ENCODE measurements around the gene ATG16L1. TPM values are rescaled to one million over a fixed set of nuclear protein-coding genes. Genes with fewer than 3 reads are reported as not detected.

ATG16L1 gene
- total RNA-seq, 4 donors from 2014 or later, result 12.3 to 38.0 (median 22.8) TPM

DNA sequence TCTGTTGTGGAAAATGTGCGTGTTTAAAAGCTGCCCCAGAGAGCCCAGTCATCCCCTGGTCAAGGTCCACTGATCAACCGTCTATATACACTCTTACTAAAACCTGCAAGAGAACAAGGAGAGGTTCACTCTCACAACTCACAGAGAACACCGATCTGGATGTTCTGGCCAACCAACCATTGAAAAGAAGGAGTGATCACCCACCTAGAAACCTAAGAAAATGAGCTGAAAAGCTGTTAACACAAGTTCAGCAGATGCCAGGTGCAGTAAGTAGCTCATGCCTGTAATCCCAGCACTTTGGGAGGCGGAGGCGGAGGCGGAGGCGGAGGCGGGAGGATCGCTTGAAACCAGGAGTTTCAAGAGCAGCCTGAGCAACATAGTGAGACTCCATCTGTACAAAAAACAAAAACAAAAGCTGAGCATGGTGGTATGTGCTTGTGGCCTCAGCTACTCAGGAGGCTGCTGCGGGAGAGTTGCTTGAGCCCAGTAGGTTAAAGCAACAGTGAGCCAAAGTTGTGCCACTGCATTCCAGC is 14.5 kb downstream of the ATG16L1 start:
- Histone ChIP-seq H3K9me3 (no peaks in the 10 kb centered on the region), H3K27ac (no peak overlapping the region), H3K36me3 (peaks cover 24 to 100% (median 44%) of the 10 kb centered on the region in 3 donors), H3K4me1 (no peaks in the 10 kb centered on the region), H3K4me3 (no peak overlapping the region), H3K27me3 (no peaks in the 10 kb centered on the region)
- WGBS, 2 donors, result 89 to 92% methylated on average over 9 of the region's 10 CpGs
- no peak for DNase-seq
- no peak for TF ChIP-seq POLR2A (IDR thresholded peaks at IDR 0.05)
- TF ChIP-seq, protein P1, sequence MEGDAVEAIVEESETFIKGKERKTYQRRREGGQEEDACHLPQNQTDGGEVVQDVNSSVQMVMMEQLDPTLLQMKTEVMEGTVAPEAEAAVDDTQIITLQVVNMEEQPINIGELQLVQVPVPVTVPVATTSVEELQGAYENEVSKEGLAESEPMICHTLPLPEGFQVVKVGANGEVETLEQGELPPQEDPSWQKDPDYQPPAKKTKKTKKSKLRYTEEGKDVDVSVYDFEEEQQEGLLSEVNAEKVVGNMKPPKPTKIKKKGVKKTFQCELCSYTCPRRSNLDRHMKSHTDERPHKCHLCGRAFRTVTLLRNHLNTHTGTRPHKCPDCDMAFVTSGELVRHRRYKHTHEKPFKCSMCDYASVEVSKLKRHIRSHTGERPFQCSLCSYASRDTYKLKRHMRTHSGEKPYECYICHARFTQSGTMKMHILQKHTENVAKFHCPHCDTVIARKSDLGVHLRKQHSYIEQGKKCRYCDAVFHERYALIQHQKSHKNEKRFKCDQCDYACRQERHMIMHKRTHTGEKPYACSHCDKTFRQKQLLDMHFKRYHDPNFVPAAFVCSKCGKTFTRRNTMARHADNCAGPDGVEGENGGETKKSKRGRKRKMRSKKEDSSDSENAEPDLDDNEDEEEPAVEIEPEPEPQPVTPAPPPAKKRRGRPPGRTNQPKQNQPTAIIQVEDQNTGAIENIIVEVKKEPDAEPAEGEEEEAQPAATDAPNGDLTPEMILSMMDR (IDR thresholded peaks at IDR 0.05), result no peak
- intact Hi-C loops (cut with DNase I), result no loop called here

DNA sequence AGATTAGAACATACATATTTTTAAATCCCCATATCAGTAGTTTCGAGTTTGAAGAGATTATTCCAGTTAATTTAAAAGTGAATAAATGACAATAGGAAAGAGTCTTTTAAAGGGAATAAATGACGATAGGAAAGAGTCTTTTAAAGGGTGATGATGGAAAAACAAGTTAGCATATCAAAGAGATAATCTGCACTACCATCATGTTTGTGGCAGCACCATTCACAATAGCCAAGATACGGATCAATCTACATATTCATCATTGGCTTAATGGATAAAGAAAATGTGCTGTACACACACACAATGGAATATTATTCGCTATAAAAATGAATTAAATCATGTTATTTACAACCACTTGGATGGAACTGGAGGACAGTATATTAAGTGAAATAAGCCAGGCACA is 15.0 kb downstream of the ATG16L1 start:
- no peaks in the 10 kb centered on the region for H3K4me1 ChIP-seq
- WGBS, 2 donors, result 91 to 94% methylated on average over 4 of the region's 4 CpGs
- no peak for DNase-seq
- H3K27me3 ChIP-seq, result no peaks in the 10 kb centered on the region
- H3K27ac ChIP-seq, result no peak overlapping the region
- intact Hi-C loops (cut with DNase I), result no loop called here
- no peaks in the 10 kb centered on the region for H3K9me3 ChIP-seq
- TF ChIP-seq, protein P1 (IDR thresholded peaks at IDR 0.05), result no peak
- TF ChIP-seq POLR2A (IDR thresholded peaks at IDR 0.05), result no peak
- H3K4me3 ChIP-seq, result no peak overlapping the region
- H3K36me3 ChIP-seq, result peaks cover 24 to 100% (median 46%) of the 10 kb centered on the region in 3 donors

DNA sequence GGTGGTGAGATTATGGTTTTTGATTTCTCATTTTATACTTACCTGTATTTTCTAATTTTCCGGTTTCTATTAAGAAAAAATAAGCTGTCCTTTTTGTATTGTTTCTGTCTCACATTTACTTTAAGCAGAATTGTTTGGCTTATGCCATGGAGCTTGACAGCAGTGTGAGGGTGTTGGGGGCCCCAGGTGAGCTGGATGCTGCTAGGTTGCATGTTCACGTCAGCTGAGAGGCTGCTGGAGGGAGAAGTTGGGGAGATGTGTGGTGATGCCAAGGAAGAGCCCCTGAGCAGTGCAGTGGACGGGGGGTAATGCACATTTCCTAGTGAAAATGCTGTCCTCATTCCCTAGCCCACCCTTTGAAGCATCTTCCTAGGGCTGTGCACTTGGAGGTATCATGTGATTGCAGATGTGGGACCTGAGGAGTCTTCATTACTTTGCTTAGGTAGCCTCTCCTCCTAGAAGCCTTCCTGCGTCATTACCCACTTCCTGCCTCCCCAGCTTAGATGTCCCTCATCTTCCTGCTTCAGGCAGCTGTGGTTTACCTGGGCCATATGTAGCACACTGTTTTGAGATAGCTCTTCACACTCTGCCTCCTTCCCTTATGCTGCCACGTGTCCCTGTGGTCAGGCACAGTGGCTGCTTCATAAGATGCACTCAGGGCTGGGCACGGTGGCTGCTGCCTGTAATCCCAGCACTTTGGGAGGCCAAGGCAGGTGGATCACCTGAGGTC is 16.2 kb downstream of the ATG16L1 start:
- H3K9me3 ChIP-seq, result no peaks in the 10 kb centered on the region
- peaks cover 21 to 100% (median 45%) of the 10 kb centered on the region in 3 donors for H3K36me3 ChIP-seq
- no peaks in the 10 kb centered on the region for H3K4me1 ChIP-seq
- no peak for DNase-seq
- peak overlapping the region in 2 of 4 donors; percentile 48 to 67 for H3K27ac ChIP-seq
- no peak overlapping the region for H3K4me3 ChIP-seq
- intact Hi-C loops (cut with DNase I), result no loop called here
- WGBS, 2 donors, result 73 to 88% methylated on average over 4 to 6 of the region's 6 CpGs
- no peaks in the 10 kb centered on the region for H3K27me3 ChIP-seq
- no peak for TF ChIP-seq POLR2A (IDR thresholded peaks at IDR 0.05)
- TF ChIP-seq, protein P1 (IDR thresholded peaks at IDR 0.05), result no peak

DNA sequence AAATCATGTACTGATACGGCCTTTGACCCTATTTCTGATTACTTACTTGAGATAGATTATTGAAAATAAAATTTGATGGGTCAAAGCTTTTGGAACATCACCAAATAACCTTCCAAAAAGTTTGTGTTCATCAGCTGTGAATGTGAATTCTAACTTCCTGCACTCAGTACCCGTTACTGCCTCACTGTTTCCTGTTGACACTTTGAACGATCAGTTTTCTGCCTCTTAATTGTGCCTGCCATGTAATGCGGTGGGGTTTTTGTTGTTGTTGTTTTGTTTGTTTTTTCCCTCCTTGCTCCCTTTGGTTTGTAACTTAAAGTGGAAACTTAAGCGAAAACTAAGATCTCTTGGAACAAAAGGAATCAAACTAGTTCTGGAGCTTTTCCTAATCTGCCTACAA is 18.9 kb downstream of the ATG16L1 start:
- peak overlapping the region in 1 of 4 donors; percentile 67 for H3K27ac ChIP-seq
- WGBS, 2 donors, result 70 to 74% methylated on average over 5 of the region's 5 CpGs
- DNase-seq, result no peak

DNA sequence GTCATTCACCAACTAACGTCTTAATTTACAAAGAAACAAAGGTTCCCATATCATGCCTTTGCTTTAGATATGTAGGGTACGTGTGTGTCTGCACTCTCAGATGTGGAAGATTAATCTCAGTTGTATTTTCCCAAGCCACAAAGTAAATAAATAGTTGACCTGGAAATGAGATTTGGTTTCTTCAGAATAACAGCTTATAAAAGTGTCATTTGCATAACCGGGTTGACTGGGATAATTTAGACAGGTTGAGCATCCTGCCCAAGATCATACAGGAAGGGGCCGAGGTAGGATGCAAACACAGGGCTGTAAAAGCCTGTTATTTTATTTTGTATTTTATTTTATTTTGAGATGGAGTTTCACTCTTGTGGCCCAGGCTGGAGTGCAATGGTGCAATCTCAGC is 19.5 kb downstream of the ATG16L1 start:
- no peak for TF ChIP-seq POLR2A (IDR thresholded peaks at IDR 0.05)
- TF ChIP-seq, protein P1 (IDR thresholded peaks at IDR 0.05), result no peak
- H3K27ac ChIP-seq, result peak overlapping the region in 2 of 4 donors; percentile 25 to 67
- H3K36me3 ChIP-seq, result peaks cover 4 to 100% (median 45%) of the 10 kb centered on the region in 3 donors
- DNase-seq, result no peak
- WGBS, 2 donors, result 79 to 94% methylated on average over 4 of the region's 4 CpGs
- no peaks in the 10 kb centered on the region for H3K4me1 ChIP-seq
- H3K9me3 ChIP-seq, result no peaks in the 10 kb centered on the region
- H3K27me3 ChIP-seq, result no peaks in the 10 kb centered on the region
- H3K4me3 ChIP-seq, result no peak overlapping the region
- intact Hi-C loops (cut with DNase I), result no loop called here

More for the DNA sequence above, 18.9 kb downstream of the ATG16L1 start:
- Histone ChIP-seq H3K4me3 (no peak overlapping the region), H3K9me3 (no peaks in the 10 kb centered on the region), H3K36me3 (peaks cover 4 to 100% (median 44%) of the 10 kb centered on the region in 3 donors), H3K27me3 (no peaks in the 10 kb centered on the region), H3K4me1 (no peaks in the 10 kb centered on the region)
- TF ChIP-seq, protein P1 (IDR thresholded peaks at IDR 0.05), result no peak
- TF ChIP-seq POLR2A (IDR thresholded peaks at IDR 0.05), result no peak
- intact Hi-C loops (cut with DNase I), result no loop called here

Data from esophagus squamous epithelium (tissue), 5 donors.